HUES48 (cell line): Measurements from ENCODE around the gene SLC30A7.

Experiments used
- H3K27ac ChIP-seq: one replicate; pipeline ENCODE4 v1.7.0; 2013; ENCODE audit warnings: low read depth, low read length, inconsistent platforms
- H3K27me3 ChIP-seq: 2 replicates; pipeline ENCODE4 v1.6.1; 2013; ENCODE audit warnings: mild to moderate bottlenecking, low read length; ENCODE audit not compliant: control insufficient read depth, insufficient read depth
- H3K36me3 ChIP-seq: 2 replicates; pipeline ENCODE4 v1.6.1; 2013; ENCODE audit warnings: low read length; ENCODE audit not compliant: control insufficient read depth, insufficient read depth
- H3K4me1 ChIP-seq: 2 replicates; pipeline ENCODE4 v1.6.1; 2013; ENCODE audit warnings: mild to moderate bottlenecking, low read length; ENCODE audit not compliant: control insufficient read depth, insufficient read depth
- H3K4me3 ChIP-seq: 2 replicates; pipeline ENCODE4 v1.5.1; 2013; ENCODE audit warnings: mild to moderate bottlenecking, low read depth, low read length
- H3K9ac ChIP-seq: 2 replicates; pipeline ENCODE4 v1.6.1; 2013; ENCODE audit warnings: mild to moderate bottlenecking, low read depth, low read length, moderate library complexity
- H3K9me3 ChIP-seq: 2 replicates; pipeline ENCODE4 v1.6.1; 2013; ENCODE audit warnings: low read length; ENCODE audit not compliant: control insufficient read depth, insufficient read depth

Gene SLC30A7

GRCh38 chr1:100979631-100980030 is 83.7 kb downstream of the SLC30A7 start:
- H3K9me3 ChIP-seq = no peaks in the 10 kb centered on the region
- no peak overlapping the region for H3K27ac ChIP-seq
- peaks cover 4% of the 10 kb centered on the region; the same call in 1 of the 2 replicates for H3K4me1 ChIP-seq
- H3K27me3 ChIP-seq = no peaks in the 10 kb centered on the region
- no peak overlapping the region for H3K9ac ChIP-seq
- H3K4me3 ChIP-seq = no peak overlapping the region
- peaks cover 27% of the 10 kb centered on the region for H3K36me3 ChIP-seq

- Histone ChIP-seq H3K9ac (no peak overlapping the region), H3K9me3 (no peaks in the 10 kb centered on the region), H3K27me3 (no peaks in the 10 kb centered on the region), H3K4me3 (no peak overlapping the region), H3K4me1 (no peaks in the 10 kb centered on the region), H3K36me3 (peaks cover 18% of the 10 kb centered on the region), H3K27ac (no peak overlapping the region)
Observed at GRCh38 chr1:100982793-100983192, 86.9 kb downstream of the SLC30A7 start.

- H3K4me3 ChIP-seq = no peak overlapping the region
- no peaks in the 10 kb centered on the region for H3K4me1 ChIP-seq
- no peaks in the 10 kb centered on the region for H3K27me3 ChIP-seq
- H3K9ac ChIP-seq = no peak overlapping the region
- no peaks in the 10 kb centered on the region for H3K9me3 ChIP-seq
- H3K27ac ChIP-seq = no peak overlapping the region
- peaks cover 47% of the 10 kb centered on the region for H3K36me3 ChIP-seq
Observed at GRCh38 chr1:100988121-100988520, 92.2 kb downstream of the SLC30A7 start.

GRCh38 chr1:100989306-100990077 is 93.6 kb downstream of the SLC30A7 start:
- no peaks in the 10 kb centered on the region for H3K4me1 ChIP-seq
- no peak overlapping the region for H3K9ac ChIP-seq
- H3K27me3 ChIP-seq = no peaks in the 10 kb centered on the region
- H3K27ac ChIP-seq = no peak overlapping the region
- peaks cover 51% of the 10 kb centered on the region for H3K36me3 ChIP-seq
- no peak overlapping the region for H3K4me3 ChIP-seq
- no peaks in the 10 kb centered on the region for H3K9me3 ChIP-seq

- Histone ChIP-seq H3K4me3 (no peak overlapping the region), H3K9ac (no peak overlapping the region), H3K9me3 (no peaks in the 10 kb centered on the region), H3K36me3 (peaks cover 72% of the 10 kb centered on the region), H3K4me1 (no peaks in the 10 kb centered on the region), H3K27me3 (no peaks in the 10 kb centered on the region), H3K27ac (no peak overlapping the region)
Observed at GRCh38 chr1:100995198-100995988, 99.5 kb downstream of the SLC30A7 start.

GRCh38 chr1:100998426-100998825 is 102.5 kb downstream of the SLC30A7 start:
- 0 out of 2 replicates have a peak, but pooled peaks cover 2% of the 10 kb centered on the region for H3K4me1 ChIP-seq
- H3K4me3 ChIP-seq = no peak overlapping the region
- no peak overlapping the region for H3K27ac ChIP-seq
- H3K9me3 ChIP-seq = no peaks in the 10 kb centered on the region
- peaks cover 64% of the 10 kb centered on the region for H3K36me3 ChIP-seq
- no peak overlapping the region for H3K9ac ChIP-seq
- no peaks in the 10 kb centered on the region for H3K27me3 ChIP-seq

GRCh38 chr1:101000131-101000873 is 104.4 kb downstream of the SLC30A7 start:
- Histone ChIP-seq H3K9me3 (no peaks in the 10 kb centered on the region), H3K36me3 (peaks cover 53% of the 10 kb centered on the region), H3K9ac (no peak overlapping the region), H3K27me3 (no peaks in the 10 kb centered on the region), H3K27ac (no peak overlapping the region), H3K4me1 (peaks cover 6% of the 10 kb centered on the region), H3K4me3 (no peak overlapping the region)

GRCh38 chr1:101002551-101002950 is 106.7 kb downstream of the SLC30A7 start:
- no peaks in the 10 kb centered on the region for H3K27me3 ChIP-seq
- peaks cover 38% of the 10 kb centered on the region for H3K36me3 ChIP-seq
- H3K4me3 ChIP-seq = no peak overlapping the region
- no peak overlapping the region for H3K27ac ChIP-seq
- peaks cover 6% of the 10 kb centered on the region for H3K4me1 ChIP-seq
- no peak overlapping the region for H3K9ac ChIP-seq
- H3K9me3 ChIP-seq = no peaks in the 10 kb centered on the region

- H3K4me1 ChIP-seq = peaks cover 6% of the 10 kb centered on the region
- H3K27ac ChIP-seq = no peak overlapping the region
Observed at GRCh38 chr1:101003012-101003650, 107.2 kb downstream of the SLC30A7 start.

GRCh38 chr1:101004061-101004460 is 108.2 kb downstream of the SLC30A7 start:
- no peaks in the 10 kb centered on the region for H3K9me3 ChIP-seq
- H3K4me3 ChIP-seq = no peak overlapping the region
- no peaks in the 10 kb centered on the region for H3K27me3 ChIP-seq
- H3K27ac ChIP-seq = no peak overlapping the region
- H3K4me1 ChIP-seq = peaks cover 6% of the 10 kb centered on the region
- H3K9ac ChIP-seq = no peak overlapping the region
- peaks cover 33% of the 10 kb centered on the region for H3K36me3 ChIP-seq

More at GRCh38 chr1:101003012-101003650, 107.2 kb downstream of the SLC30A7 start:
- H3K4me3 ChIP-seq = no peak overlapping the region
- no peaks in the 10 kb centered on the region for H3K9me3 ChIP-seq
- H3K9ac ChIP-seq = no peak overlapping the region
- H3K36me3 ChIP-seq = peaks cover 33% of the 10 kb centered on the region
- H3K27me3 ChIP-seq = no peaks in the 10 kb centered on the region
